Stomach (tissue), 9 donors: ENCODE results near the gene ACOT13. TPM values are rescaled to one million over a fixed set of nuclear protein-coding genes. Genes with fewer than 3 reads are reported as not detected.

Experiments
- DNase-seq, 2 donors: peaks; one replicate each; pipeline versions ENCODE4 v3.0.0 to v3.0.0-alpha.2; 2013 to 2019
- H3K27ac ChIP-seq, 5 donors: fragments of 200-600 bp in 4 of 5; sonication (generic) in 4 of 5; one replicate each; pipeline ENCODE4 v1.5.1; 2013 to 2019; ENCODE audit warnings: mild to moderate bottlenecking in 1 of 5, moderate library complexity in 1 of 5
- H3K27me3 ChIP-seq, 3 donors: fragments of 200-600 bp; sonication (generic); one replicate each; pipeline ENCODE4 v1.5.1; 2017 to 2019; ENCODE audit warnings: mixed run types in 1 of 3
- H3K36me3 ChIP-seq, 4 donors: fragments of 200-600 bp; sonication (generic); 1 replicate in 3 of 4; 2 replicates in 1 of 4; pipeline ENCODE4 v1.5.1; 2016 to 2019
- H3K4me1 ChIP-seq, 4 donors: fragments of 200-600 bp; sonication (generic); one replicate each; pipeline ENCODE4 v1.5.1; 2016 to 2019
- H3K4me3 ChIP-seq, 4 donors: fragments of 200-600 bp; sonication (generic) in 3 of 4; one replicate each; pipeline ENCODE4 v1.5.1; 2016 to 2019; ENCODE audit warnings: mild to moderate bottlenecking in 1 of 4
- H3K9me3 ChIP-seq, 4 donors: fragments of 200-600 bp; sonication (generic); one replicate each; pipeline ENCODE4 v1.5.1; 2016 to 2019
- EP300 ChIP-seq: sonication (generic); formaldehyde crosslinking; IDR thresholded peaks from one replicate; pipeline ENCODE4 v1.6.1; 2017; ENCODE audit warnings: antibody characterized with exemption
- POLR2A ChIP-seq, 4 donors: fragments of 450-650 bp; IDR thresholded peaks; one replicate each; pipeline ENCODE4 v1.6.1; 2016; ENCODE audit warnings: antibody characterized with exemption in 4 of 4, control low read depth in 2 of 4, mild to moderate bottlenecking in 1 of 4, moderate library complexity in 1 of 4
- POLR2AphosphoS5 ChIP-seq, 3 donors: sonication (generic); formaldehyde crosslinking; IDR thresholded peaks; one replicate each; pipeline ENCODE4 v1.6.1; 2016; ENCODE audit warnings: antibody characterized with exemption in 3 of 3
- WGBS, 5 donors: extraction: QIAGEN DNeasy Blood & Tissue Kit in 3 of 5; methylation state at CpG; one replicate each; pipeline versions ENCODE4 v1.1.5 to v1.1.7; 2013 to 2018; 5-methylcytosine and 5-hydroxymethylcytosine counted together
- intact Hi-C: fragments of 100-400 bp; cut with DNase I; formaldehyde crosslinking; loops from one replicate; pipeline ENCODE4 v1.15.1; 2023; ENCODE audit warnings: low total_unique reads
- polyA plus RNA-seq, 3 donors: library from polyadenylated mRNA; stranded (reverse); fragments of 200-250 nt; gene quantifications; one replicate each; pipeline ENCODE4 v1.2.3, GENCODE V29; 2013
- total RNA-seq, 5 donors: library from RNA; depleted of rRNA; stranded (reverse); fragments of >200 nt; gene quantifications; one replicate each; pipeline versions ENCODE4 v1.1.0 to v1.2.3, GENCODE V29; 2014 to 2016
- TF ChIP-seq, protein P1 (sequence below), 7 experiments: fragments of 450-650 bp in 4 of 7; fragments of 200-600 bp in 3 of 7; sonication (generic) in 3 of 7; IDR thresholded peaks; one replicate each; pipeline ENCODE4 v1.5.1; 2016 to 2019; ENCODE audit warnings: antibody characterized with exemption in 7 of 7, control low read depth in 2 of 7, mild to moderate bottlenecking in 1 of 7
- donor health status: healthy with polysubstance abuse.
- donor health status: Bipolar disorder and iron deficiency.
- donor health status: healthy.

The ACOT13 gene
- total and polyA plus RNA-seq, 8 donors: 2.9 to 22.1 (median 9.2) TPM

DNA sequence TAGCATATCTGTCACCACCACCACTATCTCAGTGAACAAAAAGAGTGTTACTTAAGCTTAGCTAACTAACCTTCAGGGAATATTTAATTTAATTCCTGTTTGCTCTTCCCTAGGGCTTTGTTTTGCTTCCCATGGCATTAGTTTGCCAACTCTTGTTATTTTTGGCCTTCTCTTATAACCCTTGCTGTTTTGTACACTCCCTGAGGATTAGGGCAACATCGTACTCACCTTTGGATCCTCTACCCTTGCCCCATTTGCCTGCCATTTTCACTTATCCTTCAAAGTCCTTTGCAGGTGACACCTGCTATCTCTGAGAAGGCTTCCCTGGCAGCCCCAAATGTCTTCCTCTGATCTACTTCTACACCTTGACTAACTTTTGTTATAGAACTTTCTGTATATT is 23.7 kb downstream of the ACOT13 start:
- H3K36me3 ChIP-seq: peaks cover 0 to 14% (median 2%) of the 10 kb centered on the region in 4 donors
- peaks cover 0 to 5% (median 3%) of the 10 kb centered on the region in 4 donors for H3K4me1 ChIP-seq
- H3K27ac ChIP-seq: no peak overlapping the region
- intact Hi-C loops: loop anchor here (5.0 kb wide), 1 partner anchor 108 kb away; no protein-coding TSS in a partner anchor
- TF ChIP-seq POLR2A (IDR thresholded peaks at IDR 0.05) (no peak), EP300 (no peak)
- TF ChIP-seq, protein P1, sequence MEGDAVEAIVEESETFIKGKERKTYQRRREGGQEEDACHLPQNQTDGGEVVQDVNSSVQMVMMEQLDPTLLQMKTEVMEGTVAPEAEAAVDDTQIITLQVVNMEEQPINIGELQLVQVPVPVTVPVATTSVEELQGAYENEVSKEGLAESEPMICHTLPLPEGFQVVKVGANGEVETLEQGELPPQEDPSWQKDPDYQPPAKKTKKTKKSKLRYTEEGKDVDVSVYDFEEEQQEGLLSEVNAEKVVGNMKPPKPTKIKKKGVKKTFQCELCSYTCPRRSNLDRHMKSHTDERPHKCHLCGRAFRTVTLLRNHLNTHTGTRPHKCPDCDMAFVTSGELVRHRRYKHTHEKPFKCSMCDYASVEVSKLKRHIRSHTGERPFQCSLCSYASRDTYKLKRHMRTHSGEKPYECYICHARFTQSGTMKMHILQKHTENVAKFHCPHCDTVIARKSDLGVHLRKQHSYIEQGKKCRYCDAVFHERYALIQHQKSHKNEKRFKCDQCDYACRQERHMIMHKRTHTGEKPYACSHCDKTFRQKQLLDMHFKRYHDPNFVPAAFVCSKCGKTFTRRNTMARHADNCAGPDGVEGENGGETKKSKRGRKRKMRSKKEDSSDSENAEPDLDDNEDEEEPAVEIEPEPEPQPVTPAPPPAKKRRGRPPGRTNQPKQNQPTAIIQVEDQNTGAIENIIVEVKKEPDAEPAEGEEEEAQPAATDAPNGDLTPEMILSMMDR (IDR thresholded peaks at IDR 0.05): no peak
- no peaks in the 10 kb centered on the region for H3K9me3 ChIP-seq
- no peaks in the 10 kb centered on the region for H3K27me3 ChIP-seq
- 18 to 67% (median 41%) methylated on average over 1 of the region's 1 CpG for WGBS, 5 donors
- no peak overlapping the region for H3K4me3 ChIP-seq
- no peak for DNase-seq

DNA sequence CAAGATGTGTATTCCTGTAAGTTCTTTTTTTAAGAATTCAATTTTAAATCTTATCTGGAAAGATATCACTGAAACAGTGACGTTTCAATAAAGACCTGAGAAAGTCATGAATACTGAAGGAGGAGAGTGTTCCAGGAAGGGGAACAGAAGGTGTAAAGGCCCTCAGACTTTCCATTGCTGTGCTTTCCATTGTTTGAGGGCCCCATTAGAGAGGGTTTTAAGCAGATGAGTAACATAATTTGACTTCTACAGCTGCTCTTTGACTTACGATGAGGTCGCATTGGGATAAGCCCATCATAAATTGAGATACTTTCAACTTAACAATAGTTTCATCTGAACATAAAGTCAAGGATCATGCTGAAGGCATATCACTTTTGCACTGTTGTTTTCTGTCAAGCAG is 24.7 kb downstream of the ACOT13 start:
- DNase-seq: no peak
- H3K9me3 ChIP-seq: no peaks in the 10 kb centered on the region
- no peak for TF ChIP-seq EP300
- TF ChIP-seq POLR2AphosphoS5 (IDR thresholded peaks at IDR 0.05): no peak
- peaks cover 0 to 14% (median 2%) of the 10 kb centered on the region in 4 donors for H3K36me3 ChIP-seq
- H3K27ac ChIP-seq: no peak overlapping the region
- intact Hi-C loops: loop anchor here (5.0 kb wide), 1 partner anchor 109 kb away; no protein-coding TSS in a partner anchor
- peaks cover 0 to 9% (median 3%) of the 10 kb centered on the region in 4 donors for H3K4me1 ChIP-seq
- H3K4me3 ChIP-seq: no peak overlapping the region
- 69 to 85% (median 81%) methylated on average over 3 of the region's 3 CpGs for WGBS, 5 donors
- no peaks in the 10 kb centered on the region for H3K27me3 ChIP-seq

DNA sequence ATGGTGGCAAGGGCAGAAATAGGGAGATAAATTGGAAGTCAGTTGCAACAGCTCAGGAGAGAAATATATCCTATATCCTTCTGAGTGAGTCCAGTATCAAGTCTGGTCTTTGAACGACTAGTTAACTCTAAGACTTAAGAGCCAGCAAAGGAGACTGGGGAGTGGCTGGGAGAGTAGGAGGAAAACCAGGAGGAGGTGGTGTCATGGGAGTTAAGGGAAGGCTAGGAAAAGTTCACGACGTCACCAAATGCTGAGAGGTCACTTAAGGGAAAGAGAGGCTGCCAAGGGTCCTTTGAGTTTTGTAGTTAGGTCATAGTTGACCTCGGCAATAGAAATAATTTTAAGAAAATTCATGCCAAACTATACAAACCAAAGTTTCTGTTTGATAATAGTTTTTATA is 25.1 kb downstream of the ACOT13 start:
- Histone ChIP-seq H3K27me3 (no peaks in the 10 kb centered on the region), H3K4me1 (peaks cover 0 to 9% (median 3%) of the 10 kb centered on the region in 4 donors), H3K36me3 (peaks cover 0 to 14% (median 2%) of the 10 kb centered on the region in 4 donors), H3K9me3 (no peaks in the 10 kb centered on the region), H3K4me3 (no peak overlapping the region), H3K27ac (no peak overlapping the region)
- intact Hi-C loops: loop anchor here (5.0 kb wide), 1 partner anchor 110 kb away; no protein-coding TSS in a partner anchor
- TF ChIP-seq EP300 (no peak), POLR2AphosphoS5 (IDR thresholded peaks at IDR 0.05) (no peak), POLR2A (IDR thresholded peaks at IDR 0.05) (no peak)
- TF ChIP-seq, protein P1 (IDR thresholded peaks at IDR 0.05): no peak
- no peak for DNase-seq
- WGBS, 5 donors: 70 to 78% (median 72%) methylated on average over 4 of the region's 4 CpGs

DNA sequence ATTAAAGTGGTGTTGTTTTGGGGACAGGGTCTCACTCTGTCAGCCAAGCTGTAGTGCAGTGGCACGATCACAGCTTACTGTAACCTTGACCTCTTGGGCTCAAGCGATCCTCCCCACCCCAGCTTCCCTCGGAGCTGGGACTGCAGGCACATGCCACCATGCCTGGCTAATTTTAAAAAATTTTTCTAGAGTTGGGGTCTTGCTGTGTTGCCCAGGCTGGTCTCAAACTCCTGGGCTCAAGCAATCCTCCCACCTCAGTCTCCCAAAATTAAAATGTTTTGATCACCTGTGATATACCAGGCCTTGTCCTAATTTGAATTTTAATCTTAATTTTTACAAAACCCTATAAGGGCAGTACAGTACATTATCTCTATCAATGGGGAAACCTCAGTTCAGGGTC is 25.5 kb downstream of the ACOT13 start:
- intact Hi-C loops: loop anchor here (5.0 kb wide), 1 partner anchor 110 kb away; no protein-coding TSS in a partner anchor
- Histone ChIP-seq H3K27me3 (no peaks in the 10 kb centered on the region), H3K27ac (no peak overlapping the region), H3K4me1 (peaks cover 0 to 9% (median 3%) of the 10 kb centered on the region in 4 donors), H3K9me3 (no peaks in the 10 kb centered on the region), H3K4me3 (no peak overlapping the region), H3K36me3 (peaks cover 0 to 14% (median 2%) of the 10 kb centered on the region in 4 donors)
- 78 to 97% (median 88%) methylated on average over 3 of the region's 3 CpGs for WGBS, 5 donors
- TF ChIP-seq POLR2A (IDR thresholded peaks at IDR 0.05) (no peak), POLR2AphosphoS5 (IDR thresholded peaks at IDR 0.05) (no peak), EP300 (no peak)
- TF ChIP-seq, protein P1 (IDR thresholded peaks at IDR 0.05): no peak
- no peak for DNase-seq
